Measurements from ENCODE around the gene LCN2. TPM values are rescaled to one million over a fixed set of nuclear protein-coding genes. Genes with fewer than 3 reads are reported as not detected.

Gene LCN2
- total RNA-seq, 1 experiment from 2014 or later: not detected

DNA sequence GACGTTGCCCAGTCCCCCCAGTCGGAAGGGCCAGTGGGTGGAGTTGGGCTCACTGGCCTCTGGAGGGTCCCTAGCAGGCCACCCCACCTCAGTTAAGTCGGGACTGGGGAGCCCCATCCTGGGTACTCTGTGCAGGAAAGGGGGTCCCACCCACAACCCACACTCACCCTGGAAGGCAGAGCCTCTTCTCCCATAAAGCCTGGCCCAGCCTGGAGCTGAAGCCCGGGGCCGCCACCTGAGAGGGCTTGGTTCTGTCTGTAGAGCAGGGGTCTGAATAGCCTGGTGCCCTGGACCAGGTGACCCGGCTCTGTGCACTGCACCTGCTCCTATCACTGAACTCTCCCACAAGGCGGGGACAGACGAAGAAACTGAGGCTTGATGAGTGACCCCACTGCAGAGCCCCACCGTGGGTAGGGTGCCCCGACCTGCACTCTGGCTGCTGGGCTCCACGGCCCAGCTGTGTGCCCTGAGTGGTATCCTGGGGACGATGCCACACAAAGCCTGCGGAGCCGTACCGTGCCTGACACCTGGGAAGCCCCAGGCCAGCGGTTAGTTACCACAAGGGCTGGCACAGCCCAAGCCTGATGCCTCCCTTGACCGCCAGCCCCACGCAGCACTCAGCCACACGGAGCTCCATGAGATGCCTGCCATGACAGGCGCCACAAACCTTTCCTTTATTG is 29.1 kb upstream of the LCN2 start:
- DNase-seq (ENCODE audit: low spot score): no peak
- no peak overlapping the region for H3K4me3 ChIP-seq (ENCODE audit: low read depth, low read length, poor library complexity, severe bottlenecking)
- intact Hi-C loops (cut with micrococcal nuclease; ENCODE audit: unreplicated experiment): no loop called here
- peaks cover 6% of the 10 kb centered on the region for H3K4me1 ChIP-seq (ENCODE audit: insufficient read depth, low read length, poor library complexity, severe bottlenecking)
- H3K36me3 ChIP-seq (ENCODE audit: insufficient read depth, low read length, poor library complexity, severe bottlenecking): peaks cover 20% of the 10 kb centered on the region
- no peak overlapping the region for H3K27ac ChIP-seq (ENCODE audit: low read depth, low read length, poor library complexity, severe bottlenecking)
- BruUV-seq (replicated peaks): no TSS peak
- H3K9me3 ChIP-seq (ENCODE audit: low read depth, low read length, poor library complexity, severe bottlenecking): no peaks in the 10 kb centered on the region
- ChIA-PET CTCF (no interaction called here), POLR2A (ENCODE audit: low non-redundant PET) (no interaction called here)
- TF ChIP-seq, protein P1, sequence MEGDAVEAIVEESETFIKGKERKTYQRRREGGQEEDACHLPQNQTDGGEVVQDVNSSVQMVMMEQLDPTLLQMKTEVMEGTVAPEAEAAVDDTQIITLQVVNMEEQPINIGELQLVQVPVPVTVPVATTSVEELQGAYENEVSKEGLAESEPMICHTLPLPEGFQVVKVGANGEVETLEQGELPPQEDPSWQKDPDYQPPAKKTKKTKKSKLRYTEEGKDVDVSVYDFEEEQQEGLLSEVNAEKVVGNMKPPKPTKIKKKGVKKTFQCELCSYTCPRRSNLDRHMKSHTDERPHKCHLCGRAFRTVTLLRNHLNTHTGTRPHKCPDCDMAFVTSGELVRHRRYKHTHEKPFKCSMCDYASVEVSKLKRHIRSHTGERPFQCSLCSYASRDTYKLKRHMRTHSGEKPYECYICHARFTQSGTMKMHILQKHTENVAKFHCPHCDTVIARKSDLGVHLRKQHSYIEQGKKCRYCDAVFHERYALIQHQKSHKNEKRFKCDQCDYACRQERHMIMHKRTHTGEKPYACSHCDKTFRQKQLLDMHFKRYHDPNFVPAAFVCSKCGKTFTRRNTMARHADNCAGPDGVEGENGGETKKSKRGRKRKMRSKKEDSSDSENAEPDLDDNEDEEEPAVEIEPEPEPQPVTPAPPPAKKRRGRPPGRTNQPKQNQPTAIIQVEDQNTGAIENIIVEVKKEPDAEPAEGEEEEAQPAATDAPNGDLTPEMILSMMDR (conservative IDR thresholded peaks at IDR 0.05; ENCODE audit: low read depth, low read length): no peak
- no peak for TF ChIP-seq EZH2 (IDR thresholded peaks at IDR 0.05; ENCODE audit: borderline replicate concordance, low read depth, low read length, poor library complexity, severe bottlenecking)
- no peaks in the 10 kb centered on the region for H3K27me3 ChIP-seq (replicated peaks; ENCODE audit: insufficient read depth, low read depth, low read length, poor library complexity)

- Histone ChIP-seq H3K27me3 (replicated peaks; ENCODE audit: insufficient read depth, low read depth, low read length, poor library complexity) (no peaks in the 10 kb centered on the region), H3K9me3 (ENCODE audit: low read depth, low read length, poor library complexity, severe bottlenecking) (no peaks in the 10 kb centered on the region), H3K27ac (ENCODE audit: low read depth, low read length, poor library complexity, severe bottlenecking) (no peak overlapping the region), H3K36me3 (ENCODE audit: insufficient read depth, low read length, poor library complexity, severe bottlenecking) (peaks cover 20% of the 10 kb centered on the region), H3K4me1 (ENCODE audit: insufficient read depth, low read length, poor library complexity, severe bottlenecking) (peaks cover 9% of the 10 kb centered on the region), H3K4me3 (ENCODE audit: low read depth, low read length, poor library complexity, severe bottlenecking) (no peak overlapping the region)
- ChIA-PET POLR2A (ENCODE audit: low non-redundant PET) (no interaction called here), CTCF (no interaction called here)
- no TSS peak for BruUV-seq (replicated peaks)
- TF ChIP-seq, protein P1 (conservative IDR thresholded peaks at IDR 0.05; ENCODE audit: low read depth, low read length): no peak
- TF ChIP-seq EZH2 (IDR thresholded peaks at IDR 0.05; ENCODE audit: borderline replicate concordance, low read depth, low read length, poor library complexity, severe bottlenecking): no peak
- intact Hi-C loops (cut with micrococcal nuclease; ENCODE audit: unreplicated experiment): no loop called here
- DNase-seq (ENCODE audit: low spot score): no peak
These were observed 28.4 kb upstream of the LCN2 start for GRCh38 chr9:128120741-128121465.

- Histone ChIP-seq H3K9me3 (ENCODE audit: low read depth, low read length, poor library complexity, severe bottlenecking) (no peaks in the 10 kb centered on the region), H3K4me1 (ENCODE audit: insufficient read depth, low read length, poor library complexity, severe bottlenecking) (peaks cover 14% of the 10 kb centered on the region), H3K36me3 (ENCODE audit: insufficient read depth, low read length, poor library complexity, severe bottlenecking) (peaks cover 20% of the 10 kb centered on the region), H3K4me3 (ENCODE audit: low read depth, low read length, poor library complexity, severe bottlenecking) (no peak overlapping the region), H3K27me3 (replicated peaks; ENCODE audit: insufficient read depth, low read depth, low read length, poor library complexity) (no peaks in the 10 kb centered on the region), H3K27ac (ENCODE audit: low read depth, low read length, poor library complexity, severe bottlenecking) (no peak overlapping the region)
- no TSS peak for BruUV-seq (replicated peaks)
- ChIA-PET CTCF (no interaction called here), POLR2A (ENCODE audit: low non-redundant PET) (no interaction called here)
- TF ChIP-seq, protein P1 (conservative IDR thresholded peaks at IDR 0.05; ENCODE audit: low read depth, low read length): no peak
- no peak for TF ChIP-seq EZH2 (IDR thresholded peaks at IDR 0.05; ENCODE audit: borderline replicate concordance, low read depth, low read length, poor library complexity, severe bottlenecking)
- DNase-seq (ENCODE audit: low spot score): no peak
- intact Hi-C loops (cut with micrococcal nuclease; ENCODE audit: unreplicated experiment): no loop called here
These were observed 27.8 kb upstream of the LCN2 start for GRCh38 chr9:128121466-128121810.
